ENCODE results near the gene ZHX3. TPM values are rescaled to one million over a fixed set of nuclear protein-coding genes. Genes with fewer than 3 reads are reported as not detected.

The ZHX3 gene
- total and polyA plus RNA-seq, 9 of the 15 experiments (the other 6 are each of a cell fraction or from before 2014, with no cell fraction given) = 0.80 to 14.6 (median 4.9) TPM

GRCh38 chr20:41249411-41250281, 67.9 kb downstream of the ZHX3 start (continued):
- no peak for TF ChIP-seq CHD7 (IDR thresholded peaks at IDR 0.05; ENCODE audit: low read depth, low read length)
- no peak for TF ChIP-seq ZNF512 (tag; IDR thresholded peaks at IDR 0.05)
- TF ChIP-seq SRF (CRISPR knock-in tag; IDR thresholded peaks at IDR 0.05) = no peak
- TF ChIP-seq ZNF707 (CRISPR knock-in tag; conservative IDR thresholded peaks at IDR 0.05) = no peak
- no peak for TF ChIP-seq TRIM28 (IDR thresholded peaks at IDR 0.05)
- no peak for TF ChIP-seq MEF2A (IDR thresholded peaks at IDR 0.05; ENCODE audit: control insufficient read depth, low read depth, low read length)
- no peak for TF ChIP-seq SIN3B (IDR thresholded peaks at IDR 0.05; ENCODE audit: low read depth)
- TF ChIP-seq STAG1 (CRISPR knock-in tag; IDR thresholded peaks at IDR 0.05; ENCODE audit: borderline replicate concordance) = peak; percentile 32; the same call in 1 of the 2 replicates
- TF ChIP-seq HCFC1 (IDR thresholded peaks at IDR 0.05; ENCODE audit: low read depth, low read length) = no peak
- TF ChIP-seq RFX1 (IDR thresholded peaks at IDR 0.05) = no peak
- no peak for TF ChIP-seq TFE3 (CRISPR knock-in tag; IDR thresholded peaks at IDR 0.05)
